ENCODE measurements around the gene RENBP.

DNA sequence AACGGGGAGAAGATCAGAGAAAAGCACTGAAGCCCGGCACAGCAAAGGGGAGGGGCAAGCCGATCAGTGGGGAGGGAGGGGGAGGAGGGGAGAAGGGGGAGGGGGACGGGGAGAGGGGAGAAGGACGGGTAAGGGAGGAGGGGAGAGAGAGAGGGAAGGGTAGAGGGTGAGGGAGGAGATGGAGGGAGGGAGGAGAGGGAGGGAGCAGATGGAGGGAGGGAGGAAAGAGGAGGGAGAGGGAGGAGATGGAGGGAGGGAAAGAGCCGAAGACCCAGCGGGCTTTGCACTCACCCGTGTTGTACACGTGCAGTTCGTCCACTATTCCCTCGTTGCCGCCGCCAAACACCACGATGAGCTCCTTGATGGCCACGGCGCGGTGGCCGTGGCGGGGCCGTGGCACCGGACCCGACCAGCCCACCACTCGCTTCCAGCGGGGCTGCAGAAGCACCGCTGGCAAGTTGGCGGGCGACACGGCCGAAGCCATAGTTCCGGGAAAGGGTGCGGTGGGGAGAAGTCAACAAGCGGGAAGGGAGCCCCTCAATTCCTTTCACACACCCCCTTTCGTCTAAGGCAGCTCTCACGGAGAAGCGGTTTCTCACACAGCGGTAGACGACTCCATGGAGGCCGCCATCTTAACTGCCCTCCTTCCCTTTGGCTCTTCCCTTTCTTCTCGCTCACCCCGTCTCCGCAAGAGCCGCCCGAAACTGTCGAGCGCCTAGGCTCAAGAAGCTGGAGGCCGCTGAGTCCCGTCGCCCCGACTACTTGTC lies 26.1 kb upstream of the RENBP start:
- TF ChIP-seq, protein P1, sequence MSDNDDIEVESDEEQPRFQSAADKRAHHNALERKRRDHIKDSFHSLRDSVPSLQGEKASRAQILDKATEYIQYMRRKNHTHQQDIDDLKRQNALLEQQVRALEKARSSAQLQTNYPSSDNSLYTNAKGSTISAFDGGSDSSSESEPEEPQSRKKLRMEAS (IDR thresholded peaks at IDR 0.05), result peak; percentile 73
- TF ChIP-seq EP300 (IDR thresholded peaks at IDR 0.05; ENCODE audit: borderline replicate concordance) (no peak), NFIC (IDR thresholded peaks at IDR 0.05) (no peak), TCF12 (IDR thresholded peaks at IDR 0.05; ENCODE audit: low read depth) (no peak), TAF1 (IDR thresholded peaks at IDR 0.05; ENCODE audit: low read depth) (no peak), ZBTB7A (IDR thresholded peaks at IDR 0.05; ENCODE audit: low read depth) (no peak), YY1 (IDR thresholded peaks at IDR 0.05; ENCODE audit: low read depth) (no peak), CREB1 (IDR thresholded peaks at IDR 0.05; ENCODE audit: low read depth) (no peak), CEBPB (IDR thresholded peaks at IDR 0.05) (no peak), RAD21 (IDR thresholded peaks at IDR 0.05; ENCODE audit: low read depth) (no peak), EGR1 (IDR thresholded peaks at IDR 0.05) (no peak), FOXM1 (IDR thresholded peaks at IDR 0.05; ENCODE audit: borderline replicate concordance, low read depth) (no peak)
- TF ChIP-seq, protein P2, sequence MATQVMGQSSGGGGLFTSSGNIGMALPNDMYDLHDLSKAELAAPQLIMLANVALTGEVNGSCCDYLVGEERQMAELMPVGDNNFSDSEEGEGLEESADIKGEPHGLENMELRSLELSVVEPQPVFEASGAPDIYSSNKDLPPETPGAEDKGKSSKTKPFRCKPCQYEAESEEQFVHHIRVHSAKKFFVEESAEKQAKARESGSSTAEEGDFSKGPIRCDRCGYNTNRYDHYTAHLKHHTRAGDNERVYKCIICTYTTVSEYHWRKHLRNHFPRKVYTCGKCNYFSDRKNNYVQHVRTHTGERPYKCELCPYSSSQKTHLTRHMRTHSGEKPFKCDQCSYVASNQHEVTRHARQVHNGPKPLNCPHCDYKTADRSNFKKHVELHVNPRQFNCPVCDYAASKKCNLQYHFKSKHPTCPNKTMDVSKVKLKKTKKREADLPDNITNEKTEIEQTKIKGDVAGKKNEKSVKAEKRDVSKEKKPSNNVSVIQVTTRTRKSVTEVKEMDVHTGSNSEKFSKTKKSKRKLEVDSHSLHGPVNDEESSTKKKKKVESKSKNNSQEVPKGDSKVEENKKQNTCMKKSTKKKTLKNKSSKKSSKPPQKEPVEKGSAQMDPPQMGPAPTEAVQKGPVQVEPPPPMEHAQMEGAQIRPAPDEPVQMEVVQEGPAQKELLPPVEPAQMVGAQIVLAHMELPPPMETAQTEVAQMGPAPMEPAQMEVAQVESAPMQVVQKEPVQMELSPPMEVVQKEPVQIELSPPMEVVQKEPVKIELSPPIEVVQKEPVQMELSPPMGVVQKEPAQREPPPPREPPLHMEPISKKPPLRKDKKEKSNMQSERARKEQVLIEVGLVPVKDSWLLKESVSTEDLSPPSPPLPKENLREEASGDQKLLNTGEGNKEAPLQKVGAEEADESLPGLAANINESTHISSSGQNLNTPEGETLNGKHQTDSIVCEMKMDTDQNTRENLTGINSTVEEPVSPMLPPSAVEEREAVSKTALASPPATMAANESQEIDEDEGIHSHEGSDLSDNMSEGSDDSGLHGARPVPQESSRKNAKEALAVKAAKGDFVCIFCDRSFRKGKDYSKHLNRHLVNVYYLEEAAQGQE (IDR thresholded peaks at IDR 0.05; ENCODE audit: low read depth), result no peak
- TF ChIP-seq, protein P3, sequence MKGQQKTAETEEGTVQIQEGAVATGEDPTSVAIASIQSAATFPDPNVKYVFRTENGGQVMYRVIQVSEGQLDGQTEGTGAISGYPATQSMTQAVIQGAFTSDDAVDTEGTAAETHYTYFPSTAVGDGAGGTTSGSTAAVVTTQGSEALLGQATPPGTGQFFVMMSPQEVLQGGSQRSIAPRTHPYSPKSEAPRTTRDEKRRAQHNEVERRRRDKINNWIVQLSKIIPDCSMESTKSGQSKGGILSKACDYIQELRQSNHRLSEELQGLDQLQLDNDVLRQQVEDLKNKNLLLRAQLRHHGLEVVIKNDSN (IDR thresholded peaks at IDR 0.05), result no peak

Measured in Ishikawa (cell line).